HepG2 (cell line): Measurements from ENCODE around the gene SUN1. TPM values are rescaled to one million over a fixed set of nuclear protein-coding genes. Genes with fewer than 3 reads are reported as not detected.

Experiments used
- ATAC-seq: fragments of 200-7000 bp; cut with Tn5 transposase; 3 replicates; pipeline ENCODE4 v1.9.1; 2020; ENCODE audit warnings: mild to moderate bottlenecking, moderate library complexity
- BruUV-seq: library from RNA; stranded (reverse); fragments of 400-500 nt; replicated peaks from 2 replicates; lab custom pipeline; 2021; lab: Mats Ljungman, UMichigan
- CTCF ChIA-PET: fragments of 300-600 bp; formaldehyde crosslinking; extraction: SDS; loops from one replicate; lab custom pipeline; 2021; ENCODE audit warnings: low total read pairs, inconsistent platforms, low intra/inter-chr PET ratio; lab: Yijun Ruan, JAX
- POLR2A ChIA-PET: fragments of 350-600 bp; sonication (Branson Sonifier 250); formaldehyde crosslinking; loops from one replicate; lab custom pipeline; 2020; ENCODE audit warnings: antibody characterized with exemption, inconsistent platforms; lab: Yijun Ruan, JAX
- DNase-seq: peaks from one replicate; pipeline ENCODE4 v3.0.0-alpha.2; 2015; ENCODE audit warnings: low spot score
- FAIRE-seq: peaks from 3 replicates; lab custom pipeline; 2011; peaks lifted over from hg19 to GRCh38; lab: Jason Lieb, UNC
- H2AFZ ChIP-seq: one replicate; pipeline ENCODE4 v1.6.1; 2011; ENCODE audit warnings: low read length, inconsistent platforms
- H3K27ac ChIP-seq: fragments of 300-600 bp; 3 replicates; pipeline ENCODE4 v1.8.0; 2011; ENCODE audit warnings: mixed run types, mild to moderate bottlenecking, mixed read lengths, low read length, inconsistent platforms; ENCODE audit not compliant: insufficient read depth; ENCODE audit errors: extremely low read length
- H3K27me3 ChIP-seq, 2 experiments: fragments of 200-600 bp in 1 of 2; 2 replicates in 1 of 2; 3 replicates in 1 of 2; pipeline versions ENCODE4 v1.6.0 to v1.8.0; 2011; ENCODE audit warnings: low read length in 2 of 2, mild to moderate bottlenecking in 2 of 2, moderate library complexity in 2 of 2, inconsistent platforms in 1 of 2; ENCODE audit not compliant: insufficient read depth in 2 of 2, control insufficient read depth in 1 of 2
- H3K36me3 ChIP-seq, 2 experiments: fragments of 200-600 bp in 1 of 2; replicated peaks in 1 of 2; 2 replicates in 1 of 2; 3 replicates in 1 of 2; pipeline versions ENCODE4 v1.5.1 to v1.8.0; 2011; ENCODE audit warnings: low read length in 2 of 2, inconsistent platforms in 1 of 2; ENCODE audit not compliant: insufficient read depth in 2 of 2, control insufficient read depth in 1 of 2
- H3K4me1 ChIP-seq: 2 replicates; pipeline ENCODE4 v1.5.1; 2012; ENCODE audit warnings: low read length, inconsistent platforms; ENCODE audit not compliant: insufficient read depth
- H3K4me2 ChIP-seq: 2 replicates; pipeline ENCODE4 v1.6.0; 2011; ENCODE audit warnings: low read depth, low read length, inconsistent platforms
- H3K4me3 ChIP-seq, 3 experiments: fragments of 200-600 bp in 1 of 3; sonication (generic), shearing (Covaris generic) in 1 of 3; replicated peaks in 1 of 3; 2 replicates each; pipeline ENCODE4 v1.5.1; 2011 to 2016; ENCODE audit warnings: low read length in 3 of 3, inconsistent platforms in 2 of 3, low read depth in 2 of 3, mild to moderate bottlenecking in 2 of 3, control low read depth in 1 of 3, mixed read lengths in 1 of 3; ENCODE audit not compliant: insufficient read depth in 1 of 3
- H3K79me2 ChIP-seq: one replicate; pipeline ENCODE4 v1.6.1; 2011; ENCODE audit warnings: low read length, inconsistent platforms; ENCODE audit not compliant: insufficient read depth
- H3K9ac ChIP-seq: 2 replicates; pipeline ENCODE4 v1.6.0; 2011; ENCODE audit warnings: mild to moderate bottlenecking, low read depth, low read length, inconsistent platforms; ENCODE audit not compliant: insufficient read depth
- H3K9me3 ChIP-seq: 2 replicates; pipeline ENCODE4 v1.5.1; 2012; ENCODE audit warnings: mild to moderate bottlenecking, low read length
- H4K20me1 ChIP-seq: 2 replicates; pipeline ENCODE4 v1.6.0; 2011; ENCODE audit warnings: inconsistent platforms, mild to moderate bottlenecking, low read length, moderate library complexity; ENCODE audit not compliant: insufficient read depth
- ISL2 ChIP-seq: sonication (generic); formaldehyde crosslinking; IDR thresholded peaks from 2 replicates; pipeline ENCODE4 v1.5.0; 2020; ENCODE audit warnings: missing genetic modification reagents
- KAT8 ChIP-seq: IDR thresholded peaks from 2 replicates; pipeline ENCODE4 v1.6.1; 2016; ENCODE audit warnings: missing genetic modification reagents, missing compliant biosample characterization
- KLF15 ChIP-seq: sonication (generic); formaldehyde crosslinking; IDR thresholded peaks from 2 replicates; pipeline ENCODE4 v1.8.1; 2023; ENCODE audit warnings: borderline replicate concordance, mild to moderate bottlenecking, inconsistent platforms, missing genetic modification reagents, mixed read lengths
- MXD1 ChIP-seq: sonication (generic); formaldehyde crosslinking; IDR thresholded peaks from 2 replicates; pipeline ENCODE4 v1.4.0; 2020; ENCODE audit warnings: mild to moderate bottlenecking, missing genetic modification reagents
- NAIF1 ChIP-seq: sonication (generic); formaldehyde crosslinking; IDR thresholded peaks from 2 replicates; pipeline ENCODE4 v1.5.0; 2020; ENCODE audit warnings: mild to moderate bottlenecking, missing genetic modification reagents, borderline replicate concordance
- NFIB ChIP-seq: sonication (generic); formaldehyde crosslinking; IDR thresholded peaks from 2 replicates; pipeline ENCODE4 v1.9.0; 2021; ENCODE audit warnings: missing genetic modification reagents, mild to moderate bottlenecking, borderline replicate concordance
- NR2F6 ChIP-seq, 2 experiments: IDR thresholded peaks; 2 replicates each; pipeline ENCODE4 v1.6.1; 2016; ENCODE audit warnings: antibody characterized with exemption in 1 of 2, mild to moderate bottlenecking in 1 of 2
- PATZ1 ChIP-seq: sonication (generic); formaldehyde crosslinking; IDR thresholded peaks from 2 replicates; pipeline ENCODE4 v1.4.0; 2020; ENCODE audit warnings: missing genetic modification reagents
- POLR2G ChIP-seq: fragments of 200-400 bp; formaldehyde crosslinking; IDR thresholded peaks from 2 replicates; pipeline ENCODE4 v1.6.1; 2018; ENCODE audit warnings: mild to moderate bottlenecking, low read depth, low read length, moderate library complexity
- PRDM15 ChIP-seq: sonication (generic); formaldehyde crosslinking; IDR thresholded peaks from 2 replicates; pipeline ENCODE4 v1.4.0; 2020; ENCODE audit warnings: missing genetic modification reagents
- RBM22 ChIP-seq: fragments of 200-400 bp; formaldehyde crosslinking; optimal IDR thresholded peaks from 2 replicates; pipeline ENCODE3; 2017; ENCODE audit warnings: mild to moderate bottlenecking, low read length, moderate library complexity
- SIX1 ChIP-seq: sonication (generic); formaldehyde crosslinking; IDR thresholded peaks from 2 replicates; pipeline ENCODE4 v1.4.0; 2020; ENCODE audit warnings: missing genetic modification reagents, borderline replicate concordance
- ZNF597 ChIP-seq: sonication (generic); formaldehyde crosslinking; IDR thresholded peaks from 2 replicates; pipeline ENCODE4 v1.5.0; 2020; ENCODE audit warnings: missing genetic modification reagents
- ZNF768 ChIP-seq: sonication (generic); formaldehyde crosslinking; IDR thresholded peaks from 2 replicates; pipeline ENCODE4 v1.4.0; 2020; ENCODE audit warnings: missing genetic modification reagents
- ZSCAN22 ChIP-seq: sonication (generic); formaldehyde crosslinking; IDR thresholded peaks from 2 replicates; pipeline ENCODE4 v1.4.0; 2020; ENCODE audit warnings: mild to moderate bottlenecking, missing genetic modification reagents
- WGBS: methylation state at CpG from one replicate; pipeline ENCODE4 v1.1.6; 2017; ENCODE audit warnings: low lambda C conversion rate; 5-methylcytosine and 5-hydroxymethylcytosine counted together
- in situ Hi-C: cut with HindIII; loops from 2 replicates; pipeline ENCODE4 v1.10.0; 2017; ENCODE audit warnings: low pct_unique_long_range_greater_than_20kb; ENCODE audit not compliant: extremely low pct_ligation_motif_present
- intact Hi-C: fragments of 100-400 bp; cut with micrococcal nuclease; formaldehyde crosslinking; loops from one replicate; pipeline ENCODE4 v1.10.0; 2022; ENCODE audit not compliant: unreplicated experiment
- polyA plus RNA-seq, 8 experiments: library from polyadenylated mRNA; depleted of rRNA in 3 of 8; stranded (reverse) in 7 of 8; unstranded in 1 of 8; fragments of >200 nt; fragmentation: Illumina TruSeq in 4 of 8; extraction: Trizol in 4 of 8; gene quantifications; 2 replicates each; pipeline versions ENCODE4 v1.2.1 to v1.2.3, GENCODE V29; 2011 to 2016; ENCODE audit warnings: low read depth in 4 of 8, missing spikeins in 1 of 8, mixed read lengths in 1 of 8; ENCODE audit not compliant: insufficient read depth in 1 of 8
- total RNA-seq, 5 experiments: library from RNA; depleted of rRNA; stranded (reverse); fragments of >200 nt; fragmentation: Illumina TruSeq; extraction: Trizol; gene quantifications; 2 replicates each; pipeline ENCODE4 v1.2.3, GENCODE V29; 2016; ENCODE audit warnings: low read depth in 1 of 5
- TF ChIP-seq, protein P1 (sequence below): sonication (generic); formaldehyde crosslinking; IDR thresholded peaks from 2 replicates; pipeline ENCODE4 v1.9.0; 2021; ENCODE audit warnings: missing genetic modification reagents, mild to moderate bottlenecking, borderline replicate concordance

The SUN1 gene
- total and polyA plus RNA-seq, 2 of the 13 experiments (the other 11 are each of a cell fraction or from before 2014, with no cell fraction given) = 47.0 to 126 TPM

DNA sequence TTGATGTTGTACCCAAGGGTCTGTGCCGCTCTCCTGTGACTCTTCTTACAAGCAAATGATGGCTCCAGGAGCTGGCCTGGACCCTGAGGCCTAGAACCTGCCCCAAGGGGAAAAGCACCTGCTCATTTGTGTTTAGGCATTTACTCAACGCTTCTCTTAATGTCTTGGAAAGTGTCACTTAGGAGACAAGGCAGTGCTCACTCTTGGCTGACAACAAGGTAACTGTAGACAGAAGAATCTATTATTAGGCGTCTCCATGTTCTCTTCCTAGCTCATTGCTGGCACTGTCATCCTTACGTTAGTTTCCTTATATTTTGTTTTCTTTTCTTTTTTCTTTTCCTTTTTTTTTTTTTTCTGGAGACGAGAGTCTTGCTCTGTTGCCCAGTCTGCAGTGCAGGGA, 38.1 kb upstream of the SUN1 start:
- no peaks in the 10 kb centered on the region for H4K20me1 ChIP-seq
- H3K4me1 ChIP-seq = no peaks in the 10 kb centered on the region
- H3K27ac ChIP-seq = no peak overlapping the region
- no peaks in the 10 kb centered on the region for H3K9me3 ChIP-seq
- H3K27me3 ChIP-seq = no peaks in the 10 kb centered on the region
- no peak overlapping the region for H3K9ac ChIP-seq
- FAIRE-seq = no peak
- CTCF ChIA-PET = no interaction called here
- no peak for ATAC-seq
- in situ Hi-C loops = no loop called here
- no peak overlapping the region for H2AFZ ChIP-seq
- H3K4me3 ChIP-seq = no peak overlapping the region
- TF ChIP-seq MXD1 = no peak
- no peak for TF ChIP-seq NAIF1 (CRISPR knock-in tag)
- TF ChIP-seq SIX1 (CRISPR knock-in tag) = no peak
- TF ChIP-seq NR2F6 (IDR thresholded peaks at IDR 0.05) = no peak
- no peak for TF ChIP-seq NR2F6 (CRISPR knock-in tag; IDR thresholded peaks at IDR 0.05)
- no peak for TF ChIP-seq PATZ1 (CRISPR knock-in tag)
- no peak for TF ChIP-seq ZNF597
- TF ChIP-seq ISL2 = no peak
- no peak for TF ChIP-seq ZNF768 (CRISPR knock-in tag)
- TF ChIP-seq ZSCAN22 (CRISPR knock-in tag) = no peak
- no peak for TF ChIP-seq PRDM15
- no peak for TF ChIP-seq KAT8 (CRISPR knock-in tag)
- TF ChIP-seq POLR2G = no peak
- no peak for TF ChIP-seq KLF15 (CRISPR knock-in tag)
- TF ChIP-seq NFIB (CRISPR knock-in tag) = no peak
- TF ChIP-seq RBM22 = no peak
- TF ChIP-seq, protein P1, sequence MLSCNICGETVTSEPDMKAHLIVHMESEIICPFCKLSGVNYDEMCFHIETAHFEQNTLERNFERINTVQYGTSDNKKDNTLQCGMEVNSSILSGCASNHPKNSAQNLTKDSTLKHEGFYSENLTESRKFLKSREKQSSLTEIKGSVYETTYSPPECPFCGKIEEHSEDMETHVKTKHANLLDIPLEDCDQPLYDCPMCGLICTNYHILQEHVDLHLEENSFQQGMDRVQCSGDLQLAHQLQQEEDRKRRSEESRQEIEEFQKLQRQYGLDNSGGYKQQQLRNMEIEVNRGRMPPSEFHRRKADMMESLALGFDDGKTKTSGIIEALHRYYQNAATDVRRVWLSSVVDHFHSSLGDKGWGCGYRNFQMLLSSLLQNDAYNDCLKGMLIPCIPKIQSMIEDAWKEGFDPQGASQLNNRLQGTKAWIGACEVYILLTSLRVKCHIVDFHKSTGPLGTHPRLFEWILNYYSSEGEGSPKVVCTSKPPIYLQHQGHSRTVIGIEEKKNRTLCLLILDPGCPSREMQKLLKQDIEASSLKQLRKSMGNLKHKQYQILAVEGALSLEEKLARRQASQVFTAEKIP = no peak
- TF ChIP-seq, all 625 proteins: peak for 0
- H3K4me2 ChIP-seq = no peak overlapping the region
- POLR2A ChIA-PET = no interaction called here
- intact Hi-C loops = no loop called here
- WGBS = 94% methylated on average over 5 of the region's 5 CpGs
- no peaks in the 10 kb centered on the region for H3K36me3 ChIP-seq
- no peaks in the 10 kb centered on the region for H3K79me2 ChIP-seq
- BruUV-seq = no TSS peak
- DNase-seq = no peak
